ENCODE results near the gene ARMS2.

ARMS2 gene

GRCh38 chr10:122475100-122475499, 20.6 kb downstream of the ARMS2 start:
- Histone ChIP-seq H3K36me3 (ENCODE audit: control insufficient read depth, insufficient read depth, low read length, severe bottlenecking) (no peaks in the 10 kb centered on the region), H3K27me3 (replicated peaks; ENCODE audit: control insufficient read depth, insufficient read depth, low read length) (no peaks in the 10 kb centered on the region), H3K4me1 (ENCODE audit: control insufficient read depth, insufficient read depth, low read length) (peaks cover 48% of the 10 kb centered on the region), H3K9ac (ENCODE audit: low read length) (peak overlapping the region; percentile 68), H3K4me3 (ENCODE audit: low read length) (peak overlapping the region; percentile 68), H3K9me3 (ENCODE audit: control insufficient read depth, low read length) (no peaks in the 10 kb centered on the region)
- DNase-seq (ENCODE audit: low read depth) = no peak

GRCh38 chr10:122475591-122476332, 21.3 kb downstream of the ARMS2 start:
- Histone ChIP-seq H3K4me3 (ENCODE audit: low read length) (peak overlapping the region; percentile 68), H3K27me3 (replicated peaks; ENCODE audit: control insufficient read depth, insufficient read depth, low read length) (no peaks in the 10 kb centered on the region)
- no peak for DNase-seq (ENCODE audit: low read depth)

GRCh38 chr10:122476333-122476695, 21.9 kb downstream of the ARMS2 start:
- peaks cover 37% of the 10 kb centered on the region for H3K4me1 ChIP-seq (ENCODE audit: control insufficient read depth, insufficient read depth, low read length)

More at GRCh38 chr10:122475591-122476332, 21.3 kb downstream of the ARMS2 start:
- peaks cover 43% of the 10 kb centered on the region for H3K4me1 ChIP-seq (ENCODE audit: control insufficient read depth, insufficient read depth, low read length)
- H3K36me3 ChIP-seq (ENCODE audit: control insufficient read depth, insufficient read depth, low read length, severe bottlenecking) = no peaks in the 10 kb centered on the region
- H3K9ac ChIP-seq (ENCODE audit: low read length) = peak overlapping the region; percentile 68
- no peaks in the 10 kb centered on the region for H3K9me3 ChIP-seq (ENCODE audit: control insufficient read depth, low read length)

GRCh38 chr10:122477436-122477835, 23.0 kb downstream of the ARMS2 start:
- Histone ChIP-seq H3K4me1 (ENCODE audit: control insufficient read depth, insufficient read depth, low read length) (peaks cover 31% of the 10 kb centered on the region), H3K9me3 (ENCODE audit: control insufficient read depth, low read length) (no peaks in the 10 kb centered on the region), H3K9ac (ENCODE audit: low read length) (no peak overlapping the region), H3K27me3 (replicated peaks; ENCODE audit: control insufficient read depth, insufficient read depth, low read length) (no peaks in the 10 kb centered on the region), H3K36me3 (ENCODE audit: control insufficient read depth, insufficient read depth, low read length, severe bottlenecking) (no peaks in the 10 kb centered on the region), H3K4me3 (ENCODE audit: low read length) (no peak overlapping the region)
- no peak for DNase-seq (ENCODE audit: low read depth)

More at GRCh38 chr10:122476333-122476695, 21.9 kb downstream of the ARMS2 start:
- Histone ChIP-seq H3K9ac (ENCODE audit: low read length) (peak overlapping the region; percentile 68), H3K9me3 (ENCODE audit: control insufficient read depth, low read length) (no peaks in the 10 kb centered on the region), H3K36me3 (ENCODE audit: control insufficient read depth, insufficient read depth, low read length, severe bottlenecking) (no peaks in the 10 kb centered on the region), H3K4me3 (ENCODE audit: low read length) (no peak overlapping the region), H3K27me3 (replicated peaks; ENCODE audit: control insufficient read depth, insufficient read depth, low read length) (no peaks in the 10 kb centered on the region)
- DNase-seq (ENCODE audit: low read depth) = no peak

- no peaks in the 10 kb centered on the region for H3K9me3 ChIP-seq (ENCODE audit: control insufficient read depth, low read length)
- H3K36me3 ChIP-seq (ENCODE audit: control insufficient read depth, insufficient read depth, low read length, severe bottlenecking) = no peaks in the 10 kb centered on the region
- no peaks in the 10 kb centered on the region for H3K27me3 ChIP-seq (replicated peaks; ENCODE audit: control insufficient read depth, insufficient read depth, low read length)
- H3K9ac ChIP-seq (ENCODE audit: low read length) = no peak overlapping the region
- no peak for DNase-seq (ENCODE audit: low read depth)
- H3K4me1 ChIP-seq (ENCODE audit: control insufficient read depth, insufficient read depth, low read length) = peaks cover 31% of the 10 kb centered on the region
- no peak overlapping the region for H3K4me3 ChIP-seq (ENCODE audit: low read length)
Measured at GRCh38 chr10:122478971-122479370, 24.5 kb downstream of the ARMS2 start.

GRCh38 chr10:122480146-122480833, 25.8 kb downstream of the ARMS2 start:
- H3K4me1 ChIP-seq (ENCODE audit: control insufficient read depth, insufficient read depth, low read length) = peaks cover 22% of the 10 kb centered on the region
- no peak overlapping the region for H3K4me3 ChIP-seq (ENCODE audit: low read length)
- peaks cover 5% of the 10 kb centered on the region for H3K36me3 ChIP-seq (ENCODE audit: control insufficient read depth, insufficient read depth, low read length, severe bottlenecking)
- H3K9me3 ChIP-seq (ENCODE audit: control insufficient read depth, low read length) = no peaks in the 10 kb centered on the region
- no peaks in the 10 kb centered on the region for H3K27me3 ChIP-seq (replicated peaks; ENCODE audit: control insufficient read depth, insufficient read depth, low read length)
- no peak for DNase-seq (ENCODE audit: low read depth)
- no peak overlapping the region for H3K9ac ChIP-seq (ENCODE audit: low read length)

- H3K27me3 ChIP-seq (replicated peaks; ENCODE audit: control insufficient read depth, insufficient read depth, low read length) = no peaks in the 10 kb centered on the region
- no peaks in the 10 kb centered on the region for H3K9me3 ChIP-seq (ENCODE audit: control insufficient read depth, low read length)
- no peak for DNase-seq (ENCODE audit: low read depth)
- H3K4me1 ChIP-seq (ENCODE audit: control insufficient read depth, insufficient read depth, low read length) = peaks cover 22% of the 10 kb centered on the region
- peaks cover 5% of the 10 kb centered on the region for H3K36me3 ChIP-seq (ENCODE audit: control insufficient read depth, insufficient read depth, low read length, severe bottlenecking)
- H3K4me3 ChIP-seq (ENCODE audit: low read length) = no peak overlapping the region
- H3K9ac ChIP-seq (ENCODE audit: low read length) = no peak overlapping the region
Measured at GRCh38 chr10:122481296-122482056, 27.0 kb downstream of the ARMS2 start.

GRCh38 chr10:122484276-122485060, 30.0 kb downstream of the ARMS2 start:
- peaks cover 28% of the 10 kb centered on the region for H3K4me1 ChIP-seq (ENCODE audit: control insufficient read depth, insufficient read depth, low read length)
- no peaks in the 10 kb centered on the region for H3K27me3 ChIP-seq (replicated peaks; ENCODE audit: control insufficient read depth, insufficient read depth, low read length)
- DNase-seq (ENCODE audit: low read depth) = no peak
- H3K9me3 ChIP-seq (ENCODE audit: control insufficient read depth, low read length) = no peaks in the 10 kb centered on the region
- no peak overlapping the region for H3K4me3 ChIP-seq (ENCODE audit: low read length)
- no peak overlapping the region for H3K9ac ChIP-seq (ENCODE audit: low read length)
- H3K36me3 ChIP-seq (ENCODE audit: control insufficient read depth, insufficient read depth, low read length, severe bottlenecking) = peaks cover 15% of the 10 kb centered on the region

- Histone ChIP-seq H3K36me3 (ENCODE audit: control insufficient read depth, insufficient read depth, low read length, severe bottlenecking) (peaks cover 19% of the 10 kb centered on the region), H3K27me3 (replicated peaks; ENCODE audit: control insufficient read depth, insufficient read depth, low read length) (no peaks in the 10 kb centered on the region), H3K9ac (ENCODE audit: low read length) (no peak overlapping the region), H3K4me1 (ENCODE audit: control insufficient read depth, insufficient read depth, low read length) (peaks cover 39% of the 10 kb centered on the region), H3K4me3 (ENCODE audit: low read length) (no peak overlapping the region), H3K9me3 (ENCODE audit: control insufficient read depth, low read length) (no peaks in the 10 kb centered on the region)
- peak; percentile 39 for DNase-seq (ENCODE audit: low read depth)
Measured at GRCh38 chr10:122485670-122486069, 31.2 kb downstream of the ARMS2 start.

GRCh38 chr10:122486406-122487080, 32.1 kb downstream of the ARMS2 start:
- H3K9ac ChIP-seq (ENCODE audit: low read length) = no peak overlapping the region
- H3K27me3 ChIP-seq (replicated peaks; ENCODE audit: control insufficient read depth, insufficient read depth, low read length) = no peaks in the 10 kb centered on the region
- no peak for DNase-seq (ENCODE audit: low read depth)
- H3K4me1 ChIP-seq (ENCODE audit: control insufficient read depth, insufficient read depth, low read length) = peaks cover 47% of the 10 kb centered on the region
- no peak overlapping the region for H3K4me3 ChIP-seq (ENCODE audit: low read length)
- no peaks in the 10 kb centered on the region for H3K9me3 ChIP-seq (ENCODE audit: control insufficient read depth, low read length)
- H3K36me3 ChIP-seq (ENCODE audit: control insufficient read depth, insufficient read depth, low read length, severe bottlenecking) = peaks cover 19% of the 10 kb centered on the region

Data from adipocyte (in vitro differentiated cells).